Right atrium auricular region (tissue), 2 donors: ENCODE results near the gene CLDN12. TPM values are rescaled to one million over a fixed set of nuclear protein-coding genes. Genes with fewer than 3 reads are reported as not detected.

ENCODE experiments used
- DNase-seq: peaks from one replicate; pipeline ENCODE4 v3.0.0-alpha.2; 2019; ENCODE audit warnings: low spot score
- H3K27ac ChIP-seq, 2 donors: fragments of 200-600 bp; sonication (generic); 1 replicate in 1 of 2; 2 replicates in 1 of 2; pipeline ENCODE4 v1.5.1; 2016 to 2019
- H3K27me3 ChIP-seq, 2 donors: fragments of 200-600 bp; sonication (generic); one replicate each; pipeline versions ENCODE4 v1.5.1 to v1.6.0; 2017 to 2019
- H3K36me3 ChIP-seq: fragments of 200-600 bp; sonication (generic); one replicate; pipeline ENCODE4 v1.5.1; 2016
- H3K4me1 ChIP-seq, 2 donors: fragments of 200-600 bp; sonication (generic); one replicate each; pipeline versions ENCODE4 v1.5.1 to v1.6.0; 2017 to 2019
- H3K4me3 ChIP-seq, 2 donors: fragments of 200-600 bp; sonication (generic); 1 replicate in 1 of 2; 2 replicates in 1 of 2; pipeline ENCODE4 v1.5.1; 2017 to 2019; ENCODE audit warnings: mild to moderate bottlenecking in 1 of 2, moderate library complexity in 1 of 2
- H3K9me3 ChIP-seq, 2 donors: fragments of 200-600 bp; sonication (generic); one replicate each; pipeline ENCODE4 v1.5.1; 2019
- CTCF ChIP-seq, 2 donors: fragments of 200-600 bp; sonication (generic); IDR thresholded peaks; one replicate each; pipeline ENCODE4 v1.5.1; 2019; ENCODE audit warnings: antibody characterized with exemption in 2 of 2
- total RNA-seq, 2 donors: library from RNA; depleted of rRNA; stranded (reverse); fragments of >200 nt; gene quantifications; one replicate each; pipeline ENCODE4 v1.1.0, GENCODE V29; 2016

Gene CLDN12
- total RNA-seq, 2 donors from 2014 or later = 28.8 to 34.0 TPM

GRCh38 chr7:90390926-90391325 is 12.3 kb upstream of the CLDN12 start:
- TF ChIP-seq CTCF (IDR thresholded peaks at IDR 0.05) = no peak
- Histone ChIP-seq H3K36me3 (peaks cover 3% of the 10 kb centered on the region), H3K4me1 (no peaks in the 10 kb centered on the region), H3K9me3 (no peaks in the 10 kb centered on the region), H3K4me3 (no peak overlapping the region), H3K27me3 (no peaks in the 10 kb centered on the region), H3K27ac (no peak overlapping the region)
- DNase-seq = no peak

- no peak for DNase-seq
- no peak overlapping the region for H3K27ac ChIP-seq
- no peaks in the 10 kb centered on the region for H3K4me1 ChIP-seq
- TF ChIP-seq CTCF (IDR thresholded peaks at IDR 0.05) = no peak
- no peaks in the 10 kb centered on the region for H3K36me3 ChIP-seq
- no peaks in the 10 kb centered on the region for H3K9me3 ChIP-seq
- H3K4me3 ChIP-seq = no peak overlapping the region
- H3K27me3 ChIP-seq = no peaks in the 10 kb centered on the region
These were observed 11.8 kb upstream of the CLDN12 start for GRCh38 chr7:90391488-90391887.

- TF ChIP-seq CTCF (IDR thresholded peaks at IDR 0.05) = no peak
- H3K4me3 ChIP-seq = no peak overlapping the region
These were observed 6.8 kb upstream of the CLDN12 start for GRCh38 chr7:90396420-90396819.

GRCh38 chr7:90401989-90402388 is 1.3 kb upstream of the CLDN12 start:
- H3K4me1 ChIP-seq = peaks cover 0 to 13% of the 10 kb centered on the region in 2 donors
- H3K9me3 ChIP-seq = peaks cover 0 to 5% of the 10 kb centered on the region in 2 donors
- H3K4me3 ChIP-seq = no peak overlapping the region
- TF ChIP-seq CTCF (IDR thresholded peaks at IDR 0.05) = no peak
- no peak for DNase-seq
- H3K27me3 ChIP-seq = no peaks in the 10 kb centered on the region
- no peak overlapping the region for H3K27ac ChIP-seq
- peaks cover 19% of the 10 kb centered on the region for H3K36me3 ChIP-seq

More at GRCh38 chr7:90396420-90396819, 6.8 kb upstream of the CLDN12 start:
- no peak for DNase-seq
- Histone ChIP-seq H3K27me3 (no peaks in the 10 kb centered on the region), H3K36me3 (no peaks in the 10 kb centered on the region), H3K9me3 (peaks cover 0 to 5% of the 10 kb centered on the region in 2 donors), H3K4me1 (no peaks in the 10 kb centered on the region), H3K27ac (no peak overlapping the region)

- H3K36me3 ChIP-seq = peaks cover 21% of the 10 kb centered on the region
- H3K4me1 ChIP-seq = peaks cover 0 to 13% of the 10 kb centered on the region in 2 donors
- peaks cover 0 to 5% of the 10 kb centered on the region in 2 donors for H3K9me3 ChIP-seq
- TF ChIP-seq CTCF (IDR thresholded peaks at IDR 0.05) = no peak
- DNase-seq = no peak
- H3K27ac ChIP-seq = peak overlapping the region; percentile 95 to 96
- no peaks in the 10 kb centered on the region for H3K27me3 ChIP-seq
- peak overlapping the region; percentile 69 to 76 for H3K4me3 ChIP-seq
These were observed 482 bp upstream of the CLDN12 start for GRCh38 chr7:90402785-90403173.

- Histone ChIP-seq H3K36me3 (peaks cover 31% of the 10 kb centered on the region), H3K27me3 (no peaks in the 10 kb centered on the region), H3K27ac (peak overlapping the region; percentile 95 to 96), H3K4me3 (peak overlapping the region in 1 of 2 donors; percentile 69), H3K4me1 (peaks cover 0 to 20% of the 10 kb centered on the region in 2 donors), H3K9me3 (peaks cover 0 to 3% of the 10 kb centered on the region in 2 donors)
- no peak for DNase-seq
- no peak for TF ChIP-seq CTCF (IDR thresholded peaks at IDR 0.05)
These were observed 1.5 kb downstream of the CLDN12 start for GRCh38 chr7:90404777-90405176.
